ENCODE data around the gene ARID1B.
A peak's percentile ranks its signal among the peaks of the same experiment; 100 is the strongest.
"Not testable (repeated sequence)": the region's sequence is repeated elsewhere in the genome, so short reads cannot be mapped to it uniquely, and the experiment has no call there.

Gene ARID1B

DNA sequence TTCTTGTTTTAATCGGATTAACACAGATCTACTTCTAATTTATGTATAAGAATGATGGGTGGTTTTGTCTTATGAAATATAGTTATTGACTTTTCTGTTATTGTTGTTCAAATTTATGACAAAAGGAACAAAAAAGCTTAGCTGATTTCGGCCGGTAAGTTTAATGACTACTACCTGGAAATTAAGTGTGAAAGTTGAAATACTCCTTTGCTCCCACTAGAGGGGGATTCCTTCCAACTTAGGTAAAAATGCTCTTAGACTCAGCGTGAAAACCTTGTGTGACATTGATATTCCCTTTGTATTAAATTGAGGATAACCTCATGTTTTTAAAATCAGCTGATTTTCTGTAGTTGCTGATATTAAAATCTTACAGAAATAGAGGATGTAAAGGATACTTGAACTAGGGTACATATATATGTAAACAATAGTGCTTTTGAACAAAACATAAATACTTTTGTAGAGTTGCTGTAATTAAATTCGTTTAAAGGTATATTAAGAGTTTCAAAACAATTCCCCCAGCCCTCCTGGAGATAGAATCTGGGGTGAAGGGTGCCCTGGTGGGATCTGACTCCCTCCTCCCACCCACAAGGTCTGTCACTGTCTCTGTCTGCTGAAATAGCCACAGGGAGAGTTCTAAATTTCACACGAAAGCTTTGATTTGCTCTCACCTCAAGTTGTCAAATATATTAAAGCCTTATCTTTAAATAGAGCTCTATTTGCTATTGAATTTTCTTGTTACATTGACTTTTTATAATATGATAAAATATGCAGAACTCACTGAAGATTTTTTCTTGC, 257.5 kb downstream of the ARID1B start:
- Histone ChIP-seq H3K27me3 (ENCODE audit: insufficient read depth, poor library complexity, severe bottlenecking) (no peaks in the 10 kb centered on the region), H3K27ac (ENCODE audit: poor library complexity, severe bottlenecking) (no peak overlapping the region), H3K4me1 (ENCODE audit: insufficient read depth, poor library complexity, severe bottlenecking) (peaks cover 48% of the 10 kb centered on the region), H3K9me3 (ENCODE audit: severe bottlenecking) (no peaks in the 10 kb centered on the region), H3K36me3 (ENCODE audit: low read depth) (no peaks in the 10 kb centered on the region; the same call in 1 of the 2 replicates), H3K4me3 (ENCODE audit: severe bottlenecking) (no peak overlapping the region)
- DNase-seq (ENCODE audit: low spot score) (no peak), ATAC-seq (ENCODE audit: low read depth) (peak; percentile 41; the same call in 1 of the 3 replicates)
- TF ChIP-seq, protein P1, sequence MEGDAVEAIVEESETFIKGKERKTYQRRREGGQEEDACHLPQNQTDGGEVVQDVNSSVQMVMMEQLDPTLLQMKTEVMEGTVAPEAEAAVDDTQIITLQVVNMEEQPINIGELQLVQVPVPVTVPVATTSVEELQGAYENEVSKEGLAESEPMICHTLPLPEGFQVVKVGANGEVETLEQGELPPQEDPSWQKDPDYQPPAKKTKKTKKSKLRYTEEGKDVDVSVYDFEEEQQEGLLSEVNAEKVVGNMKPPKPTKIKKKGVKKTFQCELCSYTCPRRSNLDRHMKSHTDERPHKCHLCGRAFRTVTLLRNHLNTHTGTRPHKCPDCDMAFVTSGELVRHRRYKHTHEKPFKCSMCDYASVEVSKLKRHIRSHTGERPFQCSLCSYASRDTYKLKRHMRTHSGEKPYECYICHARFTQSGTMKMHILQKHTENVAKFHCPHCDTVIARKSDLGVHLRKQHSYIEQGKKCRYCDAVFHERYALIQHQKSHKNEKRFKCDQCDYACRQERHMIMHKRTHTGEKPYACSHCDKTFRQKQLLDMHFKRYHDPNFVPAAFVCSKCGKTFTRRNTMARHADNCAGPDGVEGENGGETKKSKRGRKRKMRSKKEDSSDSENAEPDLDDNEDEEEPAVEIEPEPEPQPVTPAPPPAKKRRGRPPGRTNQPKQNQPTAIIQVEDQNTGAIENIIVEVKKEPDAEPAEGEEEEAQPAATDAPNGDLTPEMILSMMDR (IDR thresholded peaks at IDR 0.05; ENCODE audit: poor library complexity, severe bottlenecking), result peak; percentile 88

DNA sequence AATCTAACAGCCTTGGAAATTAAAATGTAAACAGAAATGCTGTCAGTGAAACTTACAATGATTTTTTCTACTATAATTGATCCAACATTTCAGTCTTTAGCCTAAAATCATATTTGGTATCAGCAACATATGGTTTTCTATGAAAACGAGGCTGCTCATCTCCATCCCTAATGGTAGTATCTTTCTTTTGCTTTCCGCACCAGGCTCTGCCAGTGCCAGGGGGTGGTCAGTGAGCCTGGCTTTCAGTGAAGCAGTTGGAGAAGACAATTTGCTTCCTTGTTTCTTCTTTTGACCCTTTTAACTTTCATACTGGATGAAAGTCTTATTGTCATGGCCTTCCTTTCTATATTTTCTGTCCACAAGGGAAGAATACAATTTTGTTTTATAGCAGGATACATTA, 258.4 kb downstream of the ARID1B start:
- no peaks in the 10 kb centered on the region for H3K27me3 ChIP-seq (ENCODE audit: insufficient read depth, poor library complexity, severe bottlenecking)
- H3K27ac ChIP-seq (ENCODE audit: poor library complexity, severe bottlenecking), result no peak overlapping the region
- H3K4me1 ChIP-seq (ENCODE audit: insufficient read depth, poor library complexity, severe bottlenecking), result peaks cover 39% of the 10 kb centered on the region
- ATAC-seq (ENCODE audit: low read depth) (no peak), DNase-seq (ENCODE audit: low spot score) (no peak)
- TF ChIP-seq, protein P1 (IDR thresholded peaks at IDR 0.05; ENCODE audit: poor library complexity, severe bottlenecking), result no peak
- H3K9me3 ChIP-seq (ENCODE audit: severe bottlenecking), result no peaks in the 10 kb centered on the region
- H3K36me3 ChIP-seq (ENCODE audit: low read depth), result no peaks in the 10 kb centered on the region; the same call in 1 of the 2 replicates
- no peak overlapping the region for H3K4me3 ChIP-seq (ENCODE audit: severe bottlenecking)

DNA sequence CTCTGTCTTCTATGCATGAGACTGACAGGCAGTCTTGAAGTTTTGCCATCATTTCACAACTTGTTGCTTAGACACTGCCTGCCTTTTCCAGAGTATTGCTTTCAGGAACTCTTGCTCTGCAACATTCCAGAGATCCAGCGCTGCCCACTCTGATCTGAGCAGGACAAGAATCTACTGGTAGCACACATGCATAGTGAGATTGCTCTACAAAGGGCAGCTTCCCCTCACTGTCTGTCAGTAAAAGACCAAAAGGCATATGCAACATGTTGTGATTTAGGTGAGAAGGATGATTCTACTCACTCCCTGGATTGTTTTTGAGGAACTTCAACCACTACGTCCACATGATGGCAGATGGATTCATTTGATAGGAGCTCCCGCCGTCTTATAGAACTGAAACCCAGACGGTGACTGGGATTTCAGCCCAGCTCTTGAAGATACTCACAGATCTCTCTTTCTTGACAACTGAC, 259.1 kb downstream of the ARID1B start:
- TF ChIP-seq, protein P1 (IDR thresholded peaks at IDR 0.05; ENCODE audit: poor library complexity, severe bottlenecking), result no peak
- Histone ChIP-seq H3K4me3 (ENCODE audit: severe bottlenecking) (no peak overlapping the region), H3K27ac (ENCODE audit: poor library complexity, severe bottlenecking) (no peak overlapping the region), H3K4me1 (ENCODE audit: insufficient read depth, poor library complexity, severe bottlenecking) (peaks cover 39% of the 10 kb centered on the region), H3K9me3 (ENCODE audit: severe bottlenecking) (no peaks in the 10 kb centered on the region), H3K27me3 (ENCODE audit: insufficient read depth, poor library complexity, severe bottlenecking) (no peaks in the 10 kb centered on the region), H3K36me3 (ENCODE audit: low read depth) (no peaks in the 10 kb centered on the region; the same call in 1 of the 2 replicates)
- DNase-seq (ENCODE audit: low spot score), result peak; percentile 71
- peak; percentile 86 for ATAC-seq (ENCODE audit: low read depth)

DNA sequence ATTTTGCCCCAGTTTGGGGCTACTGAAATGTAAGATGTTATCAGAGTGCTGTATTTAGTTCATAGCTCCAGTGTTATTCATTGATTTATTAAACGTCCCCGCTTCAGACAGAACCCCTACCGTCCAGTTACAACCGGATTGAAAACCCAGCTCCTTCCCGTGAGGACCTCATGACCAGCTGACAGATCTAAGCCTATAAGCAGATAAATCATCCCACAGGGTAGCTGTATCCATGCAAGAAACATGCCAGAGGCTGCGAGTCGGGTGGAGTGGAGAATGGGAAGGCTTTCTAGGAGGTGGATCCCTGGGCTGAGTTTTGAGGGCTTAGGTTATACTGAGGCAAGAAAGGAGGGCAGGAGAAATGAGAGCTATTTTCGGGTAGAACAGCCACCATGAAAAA, 260.0 kb downstream of the ARID1B start:
- H3K36me3 ChIP-seq (ENCODE audit: low read depth), result no peaks in the 10 kb centered on the region; the same call in 1 of the 2 replicates
- no peak for DNase-seq (ENCODE audit: low spot score)
- no peak for ATAC-seq (ENCODE audit: low read depth)
- TF ChIP-seq, protein P1 (IDR thresholded peaks at IDR 0.05; ENCODE audit: poor library complexity, severe bottlenecking), result no peak
- no peak overlapping the region for H3K27ac ChIP-seq (ENCODE audit: poor library complexity, severe bottlenecking)
- H3K4me3 ChIP-seq (ENCODE audit: severe bottlenecking), result no peak overlapping the region
- H3K9me3 ChIP-seq (ENCODE audit: severe bottlenecking), result no peaks in the 10 kb centered on the region
- H3K27me3 ChIP-seq (ENCODE audit: insufficient read depth, poor library complexity, severe bottlenecking), result no peaks in the 10 kb centered on the region
- peaks cover 39% of the 10 kb centered on the region for H3K4me1 ChIP-seq (ENCODE audit: insufficient read depth, poor library complexity, severe bottlenecking)

DNA sequence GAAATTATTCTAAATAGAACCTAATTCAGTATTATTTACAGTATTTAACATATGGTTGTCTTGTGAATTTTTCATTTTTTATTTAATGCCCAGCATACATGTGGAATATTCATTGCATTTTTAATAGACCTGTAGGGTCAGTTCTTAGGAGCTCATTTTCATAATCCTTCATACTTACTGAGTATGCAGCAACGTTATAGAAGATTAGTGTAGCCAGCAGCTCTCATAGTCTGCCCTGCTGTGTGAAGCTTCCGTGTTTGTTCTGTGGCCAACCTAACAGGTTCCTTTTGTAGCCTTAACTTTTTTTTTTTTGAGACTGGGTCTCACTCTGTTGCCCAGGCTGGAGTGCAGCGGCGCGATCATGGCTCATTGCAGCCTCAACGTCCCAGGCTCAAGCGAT, 261.4 kb downstream of the ARID1B start:
- peaks cover 33% of the 10 kb centered on the region for H3K4me1 ChIP-seq (ENCODE audit: insufficient read depth, poor library complexity, severe bottlenecking)
- no peaks in the 10 kb centered on the region; the same call in 1 of the 2 replicates for H3K36me3 ChIP-seq (ENCODE audit: low read depth)
- DNase-seq (ENCODE audit: low spot score), result no peak
- H3K27ac ChIP-seq (ENCODE audit: poor library complexity, severe bottlenecking), result no peak overlapping the region
- TF ChIP-seq, protein P1 (IDR thresholded peaks at IDR 0.05; ENCODE audit: poor library complexity, severe bottlenecking), result no peak
- no peak for ATAC-seq (ENCODE audit: low read depth)
- no peaks in the 10 kb centered on the region for H3K9me3 ChIP-seq (ENCODE audit: severe bottlenecking)
- H3K27me3 ChIP-seq (ENCODE audit: insufficient read depth, poor library complexity, severe bottlenecking), result no peaks in the 10 kb centered on the region
- no peak overlapping the region for H3K4me3 ChIP-seq (ENCODE audit: severe bottlenecking)

DNA sequence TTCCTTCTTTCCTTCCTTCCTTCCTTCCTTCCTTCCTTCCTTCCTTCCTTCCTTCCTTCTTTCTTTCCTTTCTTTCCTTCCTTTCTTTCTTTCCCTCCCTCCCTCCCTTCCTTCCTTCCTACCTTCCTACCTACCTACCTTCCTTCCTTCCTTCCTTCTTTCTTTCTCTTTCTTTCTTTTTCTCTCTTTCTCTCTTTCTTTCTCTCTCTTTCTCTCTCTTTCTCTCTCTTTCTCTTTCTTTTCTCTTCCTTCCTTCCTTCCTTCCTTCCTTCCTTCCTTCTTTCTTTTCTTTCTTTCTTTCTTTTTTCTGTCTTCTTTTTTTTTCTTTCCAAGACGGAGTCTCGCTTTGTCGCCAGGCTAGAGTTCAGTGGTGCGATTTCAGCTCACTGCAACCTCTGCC, 262.5 kb downstream of the ARID1B start:
- not testable (repeated sequence) for H3K27ac ChIP-seq (ENCODE audit: poor library complexity, severe bottlenecking); H3K4me3 ChIP-seq (ENCODE audit: severe bottlenecking); DNase-seq (ENCODE audit: low spot score); ATAC-seq (ENCODE audit: low read depth); H3K36me3 ChIP-seq (ENCODE audit: low read depth); H3K27me3 ChIP-seq (ENCODE audit: insufficient read depth, poor library complexity, severe bottlenecking); H3K9me3 ChIP-seq (ENCODE audit: severe bottlenecking)
- peaks cover 24% of the 10 kb centered on the region for H3K4me1 ChIP-seq (ENCODE audit: insufficient read depth, poor library complexity, severe bottlenecking)
